Measurements from ENCODE around the gene SOX18.

GRCh38 chr20:64049060-64049877, at the start of gene SOX18:
- TF ChIP-seq YY1 (IDR thresholded peaks at IDR 0.05; ENCODE audit: insufficient read depth, insufficient read length) (no peak), ZNF274 (IDR thresholded peaks at IDR 0.05; ENCODE audit: low read depth, low read length) (no peak), SUZ12 (IDR thresholded peaks at IDR 0.05; ENCODE audit: extremely low read depth, insufficient read depth, insufficient read length) (no peak)

Data from NT2/D1 (cell line).